RWPE2 (cell line): ENCODE data around the gene NIP7.

ENCODE experiments used
- ATAC-seq: fragments of 200-7000 bp; cut with Tn5 transposase; 3 replicates; pipeline ENCODE4 v1.9.1; 2021; ENCODE audit warnings: low read depth
- DNase-seq: peaks from one replicate; pipeline ENCODE4 v3.0.0-alpha.2; 2020; ENCODE audit warnings: low spot score
- H3K27ac ChIP-seq: fragments of 450-650 bp; 2 replicates; pipeline ENCODE4 v1.5.1; 2017; ENCODE audit warnings: mild to moderate bottlenecking; ENCODE audit not compliant: poor library complexity, severe bottlenecking
- H3K27me3 ChIP-seq: fragments of 250-450 bp; sonication (Bioruptor Pico); 2 replicates; pipeline ENCODE4 v1.5.1; 2021; ENCODE audit warnings: mild to moderate bottlenecking, moderate library complexity; ENCODE audit not compliant: insufficient read depth, poor library complexity, severe bottlenecking
- H3K36me3 ChIP-seq: fragments of 250-450 bp; sonication (Bioruptor Pico); 2 replicates; pipeline ENCODE4 v1.5.1; 2020; ENCODE audit warnings: low read depth, mild to moderate bottlenecking, moderate library complexity
- H3K4me1 ChIP-seq: fragments of 250-450 bp; sonication (Bioruptor Pico); 2 replicates; pipeline ENCODE4 v1.5.1; 2021; ENCODE audit warnings: mild to moderate bottlenecking, moderate library complexity; ENCODE audit not compliant: insufficient read depth, poor library complexity, severe bottlenecking
- H3K4me3 ChIP-seq: fragments of 250-450 bp; sonication (Bioruptor Pico); 2 replicates; pipeline ENCODE4 v1.5.1; 2021; ENCODE audit warnings: mild to moderate bottlenecking, moderate library complexity; ENCODE audit not compliant: severe bottlenecking
- H3K9me3 ChIP-seq: fragments of 250-450 bp; sonication (Bioruptor Pico); 2 replicates; pipeline ENCODE4 v1.5.1; 2021; ENCODE audit warnings: mild to moderate bottlenecking, moderate library complexity; ENCODE audit not compliant: severe bottlenecking
- CTCF ChIP-seq: fragments of 450-650 bp; IDR thresholded peaks from one replicate; pipeline ENCODE4 v1.5.1; 2017; ENCODE audit warnings: mild to moderate bottlenecking, moderate library complexity; ENCODE audit not compliant: poor library complexity, severe bottlenecking

NIP7 gene

GRCh38 chr16:69313469-69313868 lies 26.1 kb upstream of the NIP7 start:
- Histone ChIP-seq H3K9me3 (no peaks in the 10 kb centered on the region), H3K27me3 (no peaks in the 10 kb centered on the region), H3K4me3 (no peak overlapping the region), H3K36me3 (peaks cover 53% of the 10 kb centered on the region), H3K27ac (no peak overlapping the region), H3K4me1 (no peaks in the 10 kb centered on the region)
- DNase-seq = no peak
- no peak for TF ChIP-seq CTCF
- ATAC-seq = no peak

GRCh38 chr16:69314534-69314933 lies 25.0 kb upstream of the NIP7 start:
- H3K4me3 ChIP-seq = no peak overlapping the region
- no peak overlapping the region for H3K27ac ChIP-seq
- peaks cover 64% of the 10 kb centered on the region for H3K36me3 ChIP-seq
- H3K9me3 ChIP-seq = no peaks in the 10 kb centered on the region
- no peak for TF ChIP-seq CTCF
- H3K4me1 ChIP-seq = no peaks in the 10 kb centered on the region
- ATAC-seq (no peak), DNase-seq (no peak)
- H3K27me3 ChIP-seq = no peaks in the 10 kb centered on the region

- Histone ChIP-seq H3K4me1 (no peaks in the 10 kb centered on the region), H3K9me3 (no peaks in the 10 kb centered on the region), H3K4me3 (no peak overlapping the region), H3K27ac (no peak overlapping the region), H3K36me3 (peaks cover 76% of the 10 kb centered on the region), H3K27me3 (no peaks in the 10 kb centered on the region)
- no peak for DNase-seq
- TF ChIP-seq CTCF = no peak
- no peak for ATAC-seq
These were observed 23.9 kb upstream of the NIP7 start for GRCh38 chr16:69315486-69316311.

GRCh38 chr16:69316595-69317034 lies 23.0 kb upstream of the NIP7 start:
- Histone ChIP-seq H3K36me3 (peaks cover 85% of the 10 kb centered on the region), H3K4me3 (no peak overlapping the region), H3K9me3 (no peaks in the 10 kb centered on the region), H3K27me3 (no peaks in the 10 kb centered on the region), H3K27ac (no peak overlapping the region), H3K4me1 (no peaks in the 10 kb centered on the region)
- ATAC-seq (no peak), DNase-seq (no peak)
- no peak for TF ChIP-seq CTCF
